ENCODE results near the gene INAFM2. TPM values are rescaled to one million over a fixed set of nuclear protein-coding genes. Genes with fewer than 3 reads are reported as not detected.

Gene INAFM2
- total RNA-seq, 1 donor from 2014 or later, result 23.6 TPM

- no peaks in the 10 kb centered on the region for H3K9me3 Mint-ChIP-seq
- H3K4me3 Mint-ChIP-seq, result no peak overlapping the region
- H3K36me3 Mint-ChIP-seq, result no peaks in the 10 kb centered on the region
- DNase-seq (ENCODE audit: extremely low spot score, unreplicated experiment), result no peak
- no peak overlapping the region for H3K27ac Mint-ChIP-seq
- peaks cover 4% of the 10 kb centered on the region for H3K4me1 Mint-ChIP-seq (ENCODE audit: unreplicated experiment)
- no peak for TF ChIP-seq CTCF (conservative IDR thresholded peaks at IDR 0.05)
- H3K27me3 Mint-ChIP-seq, result peaks cover 7% of the 10 kb centered on the region
Measured at GRCh38 chr15:40347559-40348473, 24.3 kb downstream of the INAFM2 start.

GRCh38 chr15:40348474-40348870, 25.0 kb downstream of the INAFM2 start:
- no peaks in the 10 kb centered on the region for H3K9me3 Mint-ChIP-seq
- peaks cover 9% of the 10 kb centered on the region for H3K27me3 Mint-ChIP-seq
- H3K4me3 Mint-ChIP-seq, result no peak overlapping the region
- H3K27ac Mint-ChIP-seq, result no peak overlapping the region
- DNase-seq (ENCODE audit: extremely low spot score, unreplicated experiment), result no peak
- peaks cover 4% of the 10 kb centered on the region for H3K4me1 Mint-ChIP-seq (ENCODE audit: unreplicated experiment)
- TF ChIP-seq CTCF (conservative IDR thresholded peaks at IDR 0.05), result no peak
- H3K36me3 Mint-ChIP-seq, result no peaks in the 10 kb centered on the region

GRCh38 chr15:40349163-40349562, 25.7 kb downstream of the INAFM2 start:
- no peak for DNase-seq (ENCODE audit: extremely low spot score, unreplicated experiment)
- peak overlapping the region; percentile 46 for H3K27ac Mint-ChIP-seq
- TF ChIP-seq CTCF (conservative IDR thresholded peaks at IDR 0.05), result no peak

GRCh38 chr15:40352281-40352901, 28.9 kb downstream of the INAFM2 start:
- DNase-seq (ENCODE audit: extremely low spot score, unreplicated experiment), result no peak
- no peak overlapping the region for H3K4me3 Mint-ChIP-seq
- H3K9me3 Mint-ChIP-seq, result no peaks in the 10 kb centered on the region
- H3K36me3 Mint-ChIP-seq, result no peaks in the 10 kb centered on the region
- H3K27ac Mint-ChIP-seq, result no peak overlapping the region
- H3K27me3 Mint-ChIP-seq, result peaks cover 31% of the 10 kb centered on the region
- TF ChIP-seq CTCF (conservative IDR thresholded peaks at IDR 0.05), result no peak
- peaks cover 13% of the 10 kb centered on the region for H3K4me1 Mint-ChIP-seq (ENCODE audit: unreplicated experiment)

More at GRCh38 chr15:40349163-40349562, 25.7 kb downstream of the INAFM2 start:
- no peak overlapping the region for H3K4me3 Mint-ChIP-seq
- peaks cover 15% of the 10 kb centered on the region for H3K27me3 Mint-ChIP-seq
- H3K36me3 Mint-ChIP-seq, result no peaks in the 10 kb centered on the region
- H3K4me1 Mint-ChIP-seq (ENCODE audit: unreplicated experiment), result peaks cover 8% of the 10 kb centered on the region
- no peaks in the 10 kb centered on the region for H3K9me3 Mint-ChIP-seq

- no peaks in the 10 kb centered on the region for H3K9me3 Mint-ChIP-seq
- peak overlapping the region; percentile 24 for H3K4me3 Mint-ChIP-seq
- TF ChIP-seq CTCF (conservative IDR thresholded peaks at IDR 0.05), result no peak
- H3K27ac Mint-ChIP-seq, result no peak overlapping the region
- H3K4me1 Mint-ChIP-seq (ENCODE audit: unreplicated experiment), result peaks cover 13% of the 10 kb centered on the region
- H3K27me3 Mint-ChIP-seq, result peaks cover 33% of the 10 kb centered on the region
- no peak for DNase-seq (ENCODE audit: extremely low spot score, unreplicated experiment)
- no peaks in the 10 kb centered on the region for H3K36me3 Mint-ChIP-seq
Measured at GRCh38 chr15:40353697-40354096, 30.2 kb downstream of the INAFM2 start.

All from type B pancreatic cell (in vitro differentiated cells).